GM10248 (cell line): ENCODE data around the gene NTN1.
A peak's percentile ranks its signal among the peaks of the same experiment; 100 is the strongest.
"Not testable (repeated sequence)": the region's sequence is repeated elsewhere in the genome, so short reads cannot be mapped to it uniquely, and the experiment has no call there.

Experiments used
- CTCF ChIA-PET: fragments of 300-600 bp; sonication (Branson Sonifier 250); formaldehyde crosslinking; extraction: SDS; loops from one replicate; lab custom pipeline; 2021; ENCODE audit warnings: antibody characterized with exemption; lab: Yijun Ruan, JAX
- POLR2A ChIA-PET: fragments of 350-650 bp; sonication (Branson Sonifier 250); formaldehyde crosslinking; extraction: SDS; loops from one replicate; lab custom pipeline; 2020; ENCODE audit warnings: antibody characterized with exemption; lab: Yijun Ruan, JAX
- DNase-seq: peaks from one replicate; pipeline ENCODE4 v3.0.0; 2012; ENCODE audit errors: extremely low spot score
- TF ChIP-seq, protein P1 (sequence below): IDR thresholded peaks from 2 replicates; pipeline ENCODE4 v1.5.1; 2012; ENCODE audit warnings: mild to moderate bottlenecking, low read depth; ENCODE audit errors: extremely low read depth, missing control alignments, control extremely low read depth

NTN1 gene

DNA sequence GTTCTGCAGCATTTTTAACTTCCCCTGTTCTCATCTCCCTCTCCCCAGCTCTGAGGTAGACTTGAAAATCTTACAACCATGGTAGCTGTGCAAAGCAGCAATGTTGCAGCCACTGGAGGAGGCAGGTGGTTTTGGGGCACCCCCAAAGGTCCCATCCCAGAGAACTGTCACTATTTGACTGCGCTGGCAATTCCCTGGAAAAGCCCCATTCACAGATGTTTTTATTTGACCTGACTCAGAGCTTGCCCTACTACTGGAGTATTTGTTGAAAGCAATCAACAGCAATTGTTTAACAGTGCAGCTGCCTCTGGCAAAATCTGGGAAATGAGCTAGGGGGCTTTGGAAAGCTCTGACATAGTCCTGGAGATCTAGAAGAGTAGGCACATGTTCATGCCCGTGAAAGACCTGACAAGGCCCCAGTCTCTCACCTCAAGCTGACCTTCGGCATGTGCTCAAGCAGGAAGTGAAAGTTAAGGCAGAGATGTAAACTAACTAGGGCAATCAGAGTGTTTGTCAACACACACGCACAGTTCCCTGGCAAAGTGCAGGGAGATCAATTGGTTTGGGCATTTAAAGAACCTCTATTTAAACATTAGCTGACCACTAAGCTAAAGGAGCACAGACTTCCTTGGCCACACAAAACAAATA is 36.1 kb upstream of the NTN1 start:
- CTCF ChIA-PET = interaction anchor here (0.9 to 8.7 kb wide), 3 partner anchors 8 to 12 kb away, joined by 4 to 75 read pairs (median 7); no protein-coding TSS in a partner anchor
- TF ChIP-seq, protein P1, sequence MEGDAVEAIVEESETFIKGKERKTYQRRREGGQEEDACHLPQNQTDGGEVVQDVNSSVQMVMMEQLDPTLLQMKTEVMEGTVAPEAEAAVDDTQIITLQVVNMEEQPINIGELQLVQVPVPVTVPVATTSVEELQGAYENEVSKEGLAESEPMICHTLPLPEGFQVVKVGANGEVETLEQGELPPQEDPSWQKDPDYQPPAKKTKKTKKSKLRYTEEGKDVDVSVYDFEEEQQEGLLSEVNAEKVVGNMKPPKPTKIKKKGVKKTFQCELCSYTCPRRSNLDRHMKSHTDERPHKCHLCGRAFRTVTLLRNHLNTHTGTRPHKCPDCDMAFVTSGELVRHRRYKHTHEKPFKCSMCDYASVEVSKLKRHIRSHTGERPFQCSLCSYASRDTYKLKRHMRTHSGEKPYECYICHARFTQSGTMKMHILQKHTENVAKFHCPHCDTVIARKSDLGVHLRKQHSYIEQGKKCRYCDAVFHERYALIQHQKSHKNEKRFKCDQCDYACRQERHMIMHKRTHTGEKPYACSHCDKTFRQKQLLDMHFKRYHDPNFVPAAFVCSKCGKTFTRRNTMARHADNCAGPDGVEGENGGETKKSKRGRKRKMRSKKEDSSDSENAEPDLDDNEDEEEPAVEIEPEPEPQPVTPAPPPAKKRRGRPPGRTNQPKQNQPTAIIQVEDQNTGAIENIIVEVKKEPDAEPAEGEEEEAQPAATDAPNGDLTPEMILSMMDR = no peak
- POLR2A ChIA-PET = no interaction called here

DNA sequence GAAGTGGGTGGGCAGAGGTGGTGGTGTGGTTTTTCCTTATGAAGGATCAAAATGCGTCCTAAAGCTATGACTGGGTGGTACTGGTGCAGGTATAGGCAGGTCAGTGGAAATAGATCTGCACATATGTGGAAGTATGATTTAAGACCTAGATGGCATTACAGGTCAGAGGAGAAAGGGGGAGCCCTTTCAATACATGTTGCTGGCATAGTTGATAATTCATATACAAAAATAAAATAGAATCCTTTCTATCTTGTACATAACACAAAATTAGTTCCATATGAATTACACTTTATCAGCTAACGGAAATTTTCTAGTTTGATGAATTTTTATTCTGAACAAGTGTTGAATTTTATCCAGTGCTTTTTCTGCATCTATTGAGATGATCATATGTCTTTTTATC is 35.0 kb upstream of the NTN1 start:
- ChIA-PET POLR2A (no interaction called here), CTCF (interaction anchor here (0.7 to 8.7 kb wide), 4 partner anchors 9 to 91 kb away, joined by 3 to 75 read pairs (median 4); no protein-coding TSS in a partner anchor)
- TF ChIP-seq, protein P1 = no peak
- no peak for DNase-seq

More for the DNA sequence above, 36.1 kb upstream of the NTN1 start:
- peak; percentile 48 for DNase-seq

DNA sequence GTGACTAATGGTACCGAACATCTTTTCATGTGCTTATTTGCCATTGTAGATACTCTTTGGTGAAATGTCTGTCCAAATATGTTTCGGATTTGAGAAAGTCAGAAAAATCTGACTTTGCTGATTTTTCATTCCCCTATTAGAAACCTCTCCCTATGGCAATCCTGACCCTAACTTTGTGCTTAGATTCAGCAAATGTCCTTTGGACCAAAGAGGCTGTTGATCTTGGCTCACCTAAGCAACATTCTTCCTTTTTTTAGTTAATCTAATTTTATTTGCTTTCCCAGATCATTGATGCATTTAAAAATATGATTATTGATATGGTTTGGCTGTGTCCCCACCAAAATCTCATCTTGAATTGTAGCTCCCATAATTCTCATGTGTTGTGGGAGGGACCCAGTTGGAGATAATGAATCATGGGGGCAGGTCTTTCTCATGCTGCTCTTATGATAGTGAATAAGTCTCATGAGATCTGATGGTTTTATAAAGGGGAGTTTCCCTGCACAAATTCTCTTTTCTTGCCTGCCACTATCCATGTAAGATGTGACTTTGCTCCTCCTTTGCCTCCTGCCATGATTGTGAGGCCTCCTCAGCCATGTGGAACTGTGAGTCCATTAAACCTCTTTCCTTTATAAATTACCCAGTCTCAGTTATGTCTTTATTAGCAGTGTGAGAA is 32.9 kb upstream of the NTN1 start:
- POLR2A ChIA-PET, DNase-seq: not testable (repeated sequence)
- CTCF ChIA-PET = interaction anchor here (8.7 kb wide), 1 partner anchor 9 kb away, joined by 75 read pairs; no protein-coding TSS in a partner anchor

DNA sequence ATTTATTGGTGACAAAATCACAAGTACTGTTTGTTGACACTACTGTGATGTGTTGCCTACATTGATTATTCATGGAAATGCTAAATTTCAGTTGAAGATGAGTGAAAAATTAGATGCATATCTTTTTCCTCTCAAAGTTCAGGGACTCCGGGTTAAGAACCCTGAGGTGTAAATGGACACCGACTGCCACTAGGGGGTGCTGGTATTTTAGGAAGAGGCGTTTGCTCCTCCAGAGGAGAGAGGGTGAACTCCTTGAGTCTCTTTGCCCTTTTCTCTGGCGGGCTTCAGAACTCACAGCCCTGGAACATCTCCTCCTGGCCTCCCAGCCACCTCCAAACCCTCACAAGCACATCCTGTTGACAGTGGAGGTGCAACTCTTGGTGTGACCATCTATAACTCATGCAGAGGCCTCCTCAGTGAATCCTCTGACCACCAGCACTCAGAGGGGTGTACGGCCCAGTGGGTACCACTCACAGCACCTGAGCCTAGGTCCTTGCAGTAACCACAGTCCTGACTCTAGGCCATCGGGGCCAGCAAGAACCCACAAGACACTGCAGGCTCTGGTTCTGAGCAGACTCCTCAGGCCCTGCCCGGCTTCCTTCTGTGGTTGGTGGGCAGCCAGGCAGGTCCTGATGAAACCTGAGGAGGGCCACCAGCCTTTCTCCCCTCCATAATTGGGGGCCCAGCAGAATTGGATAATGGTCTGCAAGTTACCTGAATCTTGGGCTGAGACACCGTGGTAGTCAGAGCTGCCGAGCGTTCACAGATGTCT is 29.6 kb upstream of the NTN1 start:
- DNase-seq = peak; percentile 64
- ChIA-PET CTCF (interaction anchor here (0.8 to 1.9 kb wide), 4 partner anchors 11 to 98 kb away, joined by 3 to 7 read pairs (median 4); no protein-coding TSS in a partner anchor), POLR2A (no interaction called here)
- TF ChIP-seq, protein P1 = peak; percentile 50

DNA sequence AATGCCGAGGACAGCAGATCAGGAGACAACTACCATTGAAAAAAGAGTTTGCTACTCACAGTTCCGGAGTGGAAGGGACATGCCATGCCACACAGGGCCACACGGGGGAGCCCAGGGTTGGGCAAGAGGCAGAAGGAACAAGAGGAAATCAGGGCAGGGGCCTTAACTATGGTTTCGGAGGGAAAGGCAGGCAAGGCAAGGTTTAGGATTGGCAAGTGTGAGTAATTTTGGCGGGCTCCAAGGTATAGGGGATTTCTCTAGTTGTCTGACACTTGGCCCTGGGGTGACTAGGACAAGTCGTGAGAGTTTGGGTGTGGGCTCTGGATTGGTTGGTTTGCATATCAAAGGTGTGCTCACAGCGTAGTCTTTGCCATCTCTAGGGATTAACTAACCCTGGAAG is 27.0 kb upstream of the NTN1 start:
- ChIA-PET CTCF (interaction anchor here (1.1 to 5.3 kb wide), 8 partner anchors 9 to 218 kb away, joined by 3 to 75 read pairs (median 18); partner anchors contain the start of gene PIK3R5), POLR2A (no interaction called here)
- TF ChIP-seq, protein P1 = peak; percentile 72
- peak; percentile 67 for DNase-seq

GRCh38 chr17:8995711-8996110 is 25.6 kb upstream of the NTN1 start:
- ChIA-PET POLR2A (no interaction called here), CTCF (interaction anchor here (0.8 to 5.3 kb wide), 16 partner anchors 10 to 249 kb away, joined by 3 to 75 read pairs (median 4); partner anchors contain the start of gene PIK3R5)
- no peak for DNase-seq
- TF ChIP-seq, protein P1 = no peak
